Astrocyte (in vitro differentiated cells and primary cell): ENCODE measurements around the gene MRPS9.

ENCODE experiments used
- EZH2 ChIP-seq: IDR thresholded peaks from 2 replicates; pipeline ENCODE4 v1.6.1; 2012; ENCODE audit warnings: mild to moderate bottlenecking, low read length, inconsistent platforms; ENCODE audit not compliant: insufficient read depth
- TF ChIP-seq, protein P1 (sequence below): IDR thresholded peaks from 2 replicates; pipeline ENCODE4 v1.5.1; 2011; ENCODE audit warnings: low read depth, mild to moderate bottlenecking, inconsistent platforms, low read length, moderate library complexity; ENCODE audit not compliant: insufficient read depth

- TF ChIP-seq, protein P1, sequence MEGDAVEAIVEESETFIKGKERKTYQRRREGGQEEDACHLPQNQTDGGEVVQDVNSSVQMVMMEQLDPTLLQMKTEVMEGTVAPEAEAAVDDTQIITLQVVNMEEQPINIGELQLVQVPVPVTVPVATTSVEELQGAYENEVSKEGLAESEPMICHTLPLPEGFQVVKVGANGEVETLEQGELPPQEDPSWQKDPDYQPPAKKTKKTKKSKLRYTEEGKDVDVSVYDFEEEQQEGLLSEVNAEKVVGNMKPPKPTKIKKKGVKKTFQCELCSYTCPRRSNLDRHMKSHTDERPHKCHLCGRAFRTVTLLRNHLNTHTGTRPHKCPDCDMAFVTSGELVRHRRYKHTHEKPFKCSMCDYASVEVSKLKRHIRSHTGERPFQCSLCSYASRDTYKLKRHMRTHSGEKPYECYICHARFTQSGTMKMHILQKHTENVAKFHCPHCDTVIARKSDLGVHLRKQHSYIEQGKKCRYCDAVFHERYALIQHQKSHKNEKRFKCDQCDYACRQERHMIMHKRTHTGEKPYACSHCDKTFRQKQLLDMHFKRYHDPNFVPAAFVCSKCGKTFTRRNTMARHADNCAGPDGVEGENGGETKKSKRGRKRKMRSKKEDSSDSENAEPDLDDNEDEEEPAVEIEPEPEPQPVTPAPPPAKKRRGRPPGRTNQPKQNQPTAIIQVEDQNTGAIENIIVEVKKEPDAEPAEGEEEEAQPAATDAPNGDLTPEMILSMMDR, result no peak
- no peak for TF ChIP-seq EZH2
Measured at GRCh38 chr2:105143094-105143466, 105.2 kb downstream of the MRPS9 start.
